OCI-LY3 (cell line): ENCODE data around the gene KIAA0930.

Experiments
- EZH2phosphoT487 ChIP-seq: fragments of 200-600 bp; shearing (Covaris generic); IDR thresholded peaks from 2 replicates; pipeline ENCODE4 v1.6.1; 2018; ENCODE audit warnings: antibody characterized with exemption, mixed run types, low read depth
- TF ChIP-seq, protein P1 (sequence below): fragments of 200-600, 300-600 bp; sonication (generic); IDR thresholded peaks from 2 replicates; pipeline ENCODE4 v1.5.1; 2014; ENCODE audit warnings: antibody characterized with exemption, low read length, low read depth

DNA sequence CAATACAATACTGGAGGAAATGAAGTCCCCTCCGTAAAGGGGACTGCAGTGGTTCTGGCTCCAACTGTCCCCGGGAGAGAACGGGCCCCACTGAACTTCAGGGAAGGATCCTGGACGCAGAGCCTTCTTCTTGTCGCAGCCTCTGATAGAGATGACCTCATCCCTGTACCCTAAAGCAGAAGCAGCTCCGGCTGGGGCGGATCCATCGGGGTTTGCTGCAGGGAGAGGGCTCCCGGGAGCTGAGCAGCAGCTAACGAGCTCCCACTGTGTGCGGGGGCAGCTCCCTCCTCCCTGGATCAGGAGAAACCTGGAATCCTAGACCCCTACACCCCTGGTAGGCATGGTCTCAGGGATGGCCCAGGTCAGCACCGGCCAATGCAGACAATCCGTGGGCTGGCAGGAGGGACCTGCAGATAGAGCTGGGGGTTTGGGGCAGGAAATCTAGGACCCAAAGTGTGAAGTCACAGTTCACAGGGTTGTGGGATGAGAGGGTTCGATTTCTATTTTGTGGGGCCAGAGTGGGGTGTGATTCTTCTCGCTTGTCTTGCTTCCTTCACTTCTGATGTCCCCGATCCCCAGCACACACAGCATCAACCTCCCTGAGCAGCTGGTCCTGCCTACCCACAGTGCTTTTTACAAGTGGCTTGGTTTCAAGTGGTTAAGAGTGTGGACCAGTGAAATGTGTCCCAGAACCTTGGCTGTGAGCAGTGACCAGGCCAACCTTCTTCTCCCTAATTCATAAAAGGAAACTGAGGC is 12.9 kb downstream of the KIAA0930 start:
- TF ChIP-seq, protein P1, sequence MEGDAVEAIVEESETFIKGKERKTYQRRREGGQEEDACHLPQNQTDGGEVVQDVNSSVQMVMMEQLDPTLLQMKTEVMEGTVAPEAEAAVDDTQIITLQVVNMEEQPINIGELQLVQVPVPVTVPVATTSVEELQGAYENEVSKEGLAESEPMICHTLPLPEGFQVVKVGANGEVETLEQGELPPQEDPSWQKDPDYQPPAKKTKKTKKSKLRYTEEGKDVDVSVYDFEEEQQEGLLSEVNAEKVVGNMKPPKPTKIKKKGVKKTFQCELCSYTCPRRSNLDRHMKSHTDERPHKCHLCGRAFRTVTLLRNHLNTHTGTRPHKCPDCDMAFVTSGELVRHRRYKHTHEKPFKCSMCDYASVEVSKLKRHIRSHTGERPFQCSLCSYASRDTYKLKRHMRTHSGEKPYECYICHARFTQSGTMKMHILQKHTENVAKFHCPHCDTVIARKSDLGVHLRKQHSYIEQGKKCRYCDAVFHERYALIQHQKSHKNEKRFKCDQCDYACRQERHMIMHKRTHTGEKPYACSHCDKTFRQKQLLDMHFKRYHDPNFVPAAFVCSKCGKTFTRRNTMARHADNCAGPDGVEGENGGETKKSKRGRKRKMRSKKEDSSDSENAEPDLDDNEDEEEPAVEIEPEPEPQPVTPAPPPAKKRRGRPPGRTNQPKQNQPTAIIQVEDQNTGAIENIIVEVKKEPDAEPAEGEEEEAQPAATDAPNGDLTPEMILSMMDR: no peak
- TF ChIP-seq EZH2phosphoT487: no peak
